CD4-positive, alpha-beta T cell treated with Interleukin-10 for 1 hour (primary cell): ENCODE data around the gene GABRB3.

ENCODE experiments used
- DNase-seq: peaks from one replicate; pipeline ENCODE4 v3.0.0-alpha.2; 2020

The GABRB3 gene

GRCh38 chr15:26623071-26623470, 149.8 kb downstream of the GABRB3 start:
- no peak for DNase-seq

GRCh38 chr15:26621816-26622215, 151.1 kb downstream of the GABRB3 start:
- DNase-seq = no peak

- no peak for DNase-seq
Observed at GRCh38 chr15:26620528-26621458, 152.1 kb downstream of the GABRB3 start.

GRCh38 chr15:26615927-26616302, 157.0 kb downstream of the GABRB3 start:
- no peak for DNase-seq

- no peak for DNase-seq
Observed at GRCh38 chr15:26615188-26615926, 157.5 kb downstream of the GABRB3 start.

- no peak for DNase-seq
Observed at GRCh38 chr15:26614734-26615133, 158.1 kb downstream of the GABRB3 start.

- DNase-seq = no peak
Observed at GRCh38 chr15:26598704-26599103, 174.2 kb downstream of the GABRB3 start.

GRCh38 chr15:26595611-26596010, 177.3 kb downstream of the GABRB3 start:
- no peak for DNase-seq

- no peak for DNase-seq
Observed at GRCh38 chr15:26590676-26591075, 182.2 kb downstream of the GABRB3 start.

GRCh38 chr15:26582840-26583239, 190.0 kb downstream of the GABRB3 start:
- no peak for DNase-seq

GRCh38 chr15:26580943-26581342, 191.9 kb downstream of the GABRB3 start:
- DNase-seq = no peak

- no peak for DNase-seq
Observed at GRCh38 chr15:26572602-26573350, 200.1 kb downstream of the GABRB3 start.

- DNase-seq = no peak
Observed at GRCh38 chr15:26571346-26571745, 201.5 kb downstream of the GABRB3 start.

- no peak for DNase-seq
Observed at GRCh38 chr15:26565542-26565941, 207.3 kb downstream of the GABRB3 start.

GRCh38 chr15:26564361-26564760, 208.5 kb downstream of the GABRB3 start:
- DNase-seq = no peak

- no peak for DNase-seq
Observed at GRCh38 chr15:26562336-26562735, 210.5 kb downstream of the GABRB3 start.

- no peak for DNase-seq
Observed at GRCh38 chr15:26561896-26562295, 211.0 kb downstream of the GABRB3 start.

GRCh38 chr15:26561130-26561529, 211.7 kb downstream of the GABRB3 start:
- DNase-seq = no peak

GRCh38 chr15:26555898-26556297, 217.0 kb downstream of the GABRB3 start:
- no peak for DNase-seq

- no peak for DNase-seq
Observed at GRCh38 chr15:26551473-26551872, 221.4 kb downstream of the GABRB3 start.

GRCh38 chr15:26550880-26551279, 222.0 kb downstream of the GABRB3 start:
- no peak for DNase-seq

- DNase-seq = no peak
Observed at GRCh38 chr15:26537663-26538062, 235.2 kb downstream of the GABRB3 start.

GRCh38 chr15:26531489-26531888, 241.4 kb downstream of the GABRB3 start:
- no peak for DNase-seq
